Neural progenitor cell (in vitro differentiated cells): ENCODE data around the gene GALNT2. TPM values are rescaled to one million over a fixed set of nuclear protein-coding genes. Genes with fewer than 3 reads are reported as not detected.
A peak's percentile ranks its signal among the peaks of the same experiment; 100 is the strongest.

Source experiments
- DNase-seq: peaks from one replicate; pipeline ENCODE4 v3.0.0-alpha.2; 2016; ENCODE audit warnings: low spot score
- H2AFZ ChIP-seq: fragments of 200-600 bp; sonication (generic); replicated peaks from 2 replicates; pipeline ENCODE4 v1.6.1; 2016; ENCODE audit warnings: antibody characterized with exemption
- H3F3A ChIP-seq: fragments of 200-600 bp; sonication (generic); 2 replicates; pipeline ENCODE4 v1.6.1; 2016; ENCODE audit warnings: antibody characterized with exemption, low read depth
- H3K27ac ChIP-seq: fragments of 200-600 bp; sonication (generic); 2 replicates; pipeline ENCODE4 v1.5.1; 2016; ENCODE audit warnings: mild to moderate bottlenecking
- H3K27me3 ChIP-seq: fragments of 200-600 bp; sonication (generic); 2 replicates; pipeline ENCODE4 v1.6.1; 2016; ENCODE audit warnings: mild to moderate bottlenecking, moderate library complexity
- H3K36me3 ChIP-seq: fragments of 200-600 bp; sonication (generic); 2 replicates; pipeline ENCODE4 v1.5.1; 2016
- H3K4me1 ChIP-seq: fragments of 200-600 bp; sonication (generic); 2 replicates; pipeline ENCODE4 v1.6.1; 2016; ENCODE audit warnings: mixed run types
- H3K4me2 ChIP-seq: fragments of 200-600 bp; sonication (generic); 2 replicates; pipeline ENCODE4 v1.6.1; 2016
- H3K4me3 ChIP-seq: fragments of 200-600 bp; sonication (generic); 2 replicates; pipeline ENCODE4 v1.5.1; 2016
- H3K79me2 ChIP-seq: fragments of 200-600 bp; sonication (generic); 2 replicates; pipeline ENCODE4 v1.6.1; 2016; ENCODE audit warnings: low read depth
- H3K9ac ChIP-seq: fragments of 200-600 bp; sonication (generic); 2 replicates; pipeline ENCODE4 v1.6.1; 2016
- H3K9me3 ChIP-seq: fragments of 200-600 bp; sonication (generic); 2 replicates; pipeline ENCODE4 v1.5.1; 2016; ENCODE audit warnings: low read depth
- H4K20me1 ChIP-seq: fragments of 200-600 bp; sonication (generic); 2 replicates; pipeline ENCODE4 v1.6.1; 2016; ENCODE audit warnings: low read depth
- H3K27ac Mint-ChIP-seq: 3 replicates; pipeline ENCODE4 v1.8.0; 2021; ENCODE audit warnings: mixed read lengths
- H3K27me3 Mint-ChIP-seq: 2 replicates; pipeline ENCODE4 v1.8.0; 2022; ENCODE audit warnings: low read depth, mild to moderate bottlenecking, inconsistent platforms, moderate library complexity, mixed read lengths; ENCODE audit not compliant: insufficient read depth
- H3K36me3 Mint-ChIP-seq: 3 replicates; pipeline ENCODE4 v1.8.0; 2021; ENCODE audit warnings: mixed read lengths
- H3K4me1 Mint-ChIP-seq: 3 replicates; pipeline ENCODE4 v1.8.0; 2021; ENCODE audit warnings: mixed read lengths
- H3K4me3 Mint-ChIP-seq: 3 replicates; pipeline ENCODE4 v1.8.0; 2021; ENCODE audit warnings: mild to moderate bottlenecking, moderate library complexity, mixed read lengths
- H3K9me3 Mint-ChIP-seq: 3 replicates; pipeline ENCODE4 v1.8.0; 2020; ENCODE audit warnings: mixed read lengths
- CTCF ChIP-seq: fragments of 200-600 bp; sonication (generic); IDR thresholded peaks from 2 replicates; pipeline ENCODE4 v1.5.1; 2017; ENCODE audit warnings: antibody characterized with exemption, mild to moderate bottlenecking
- EZH2 ChIP-seq: fragments of 200-600 bp; sonication (generic); IDR thresholded peaks from 2 replicates; pipeline ENCODE4 v1.6.1; 2017; ENCODE audit warnings: antibody characterized with exemption, mild to moderate bottlenecking, moderate library complexity
- EZH2phosphoT487 ChIP-seq: fragments of 200-600 bp; sonication (generic); IDR thresholded peaks from 2 replicates; pipeline ENCODE4 v1.6.1; 2017; ENCODE audit warnings: antibody characterized with exemption
- total RNA-seq: library from RNA; depleted of rRNA; stranded (reverse); fragments of >200 nt; gene quantifications from 2 replicates; pipeline ENCODE4 v1.2.3, GENCODE V29; 2015; ENCODE audit warnings: low replicate concordance

Gene GALNT2
- total RNA-seq, 1 donor from 2014 or later = 37.6 TPM

- peak overlapping the region; percentile 15 for H3K4me2 ChIP-seq
- peaks cover 9% of the 10 kb centered on the region for H3K4me1 Mint-ChIP-seq
Observed at GRCh38 chr1:230215031-230215430, 148.0 kb downstream of the GALNT2 start.

GRCh38 chr1:230215529-230215928, 148.5 kb downstream of the GALNT2 start:
- H3K27ac ChIP-seq = no peak overlapping the region
- H2AFZ ChIP-seq = no peak overlapping the region
- peaks cover 4% of the 10 kb centered on the region for H3K27me3 Mint-ChIP-seq
- peaks cover 18% of the 10 kb centered on the region for H3K36me3 Mint-ChIP-seq
- H3K4me3 Mint-ChIP-seq = no peak overlapping the region
- no peaks in the 10 kb centered on the region for H4K20me1 ChIP-seq
- peaks cover 9% of the 10 kb centered on the region for H3K4me1 Mint-ChIP-seq
- H3F3A ChIP-seq = peaks cover 5% of the 10 kb centered on the region
- H3K9ac ChIP-seq = no peak overlapping the region
- H3K4me3 ChIP-seq = no peak overlapping the region
- TF ChIP-seq EZH2 = no peak
- TF ChIP-seq CTCF = no peak
- no peak for TF ChIP-seq EZH2phosphoT487
- no peak overlapping the region for H3K27ac Mint-ChIP-seq
- H3K4me2 ChIP-seq = no peak overlapping the region
- peaks cover 3% of the 10 kb centered on the region for H3K9me3 Mint-ChIP-seq
- peaks cover 15% of the 10 kb centered on the region for H3K4me1 ChIP-seq
- H3K27me3 ChIP-seq = no peaks in the 10 kb centered on the region
- no peaks in the 10 kb centered on the region for H3K79me2 ChIP-seq
- no peak for DNase-seq
- H3K36me3 ChIP-seq = no peaks in the 10 kb centered on the region
- H3K9me3 ChIP-seq = no peaks in the 10 kb centered on the region

More at GRCh38 chr1:230215031-230215430, 148.0 kb downstream of the GALNT2 start:
- Histone ChIP-seq H3K79me2 (no peaks in the 10 kb centered on the region), H4K20me1 (no peaks in the 10 kb centered on the region), H3K9me3 (no peaks in the 10 kb centered on the region), H3K27me3 (no peaks in the 10 kb centered on the region), H3K36me3 (no peaks in the 10 kb centered on the region), H3K27ac (no peak overlapping the region), H2AFZ (no peak overlapping the region), H3K4me1 (peaks cover 20% of the 10 kb centered on the region), H3K4me3 (no peak overlapping the region), H3F3A (peaks cover 5% of the 10 kb centered on the region), H3K9ac (no peak overlapping the region)
- TF ChIP-seq EZH2phosphoT487 (no peak), CTCF (peak; percentile 48)
- no peak overlapping the region for H3K4me3 Mint-ChIP-seq
- peaks cover 3% of the 10 kb centered on the region for H3K9me3 Mint-ChIP-seq
- H3K36me3 Mint-ChIP-seq = peaks cover 18% of the 10 kb centered on the region
- DNase-seq = peak; percentile 52
- peaks cover 4% of the 10 kb centered on the region for H3K27me3 Mint-ChIP-seq
- peak overlapping the region; percentile 10 for H3K27ac Mint-ChIP-seq

GRCh38 chr1:230216896-230217295, 149.9 kb downstream of the GALNT2 start:
- Histone ChIP-seq H3K4me3 (no peak overlapping the region), H3F3A (peaks cover 5% of the 10 kb centered on the region), H4K20me1 (no peaks in the 10 kb centered on the region), H3K4me1 (peaks cover 9% of the 10 kb centered on the region), H2AFZ (no peak overlapping the region), H3K4me2 (no peak overlapping the region), H3K27ac (no peak overlapping the region), H3K79me2 (no peaks in the 10 kb centered on the region), H3K9ac (no peak overlapping the region), H3K9me3 (no peaks in the 10 kb centered on the region), H3K36me3 (no peaks in the 10 kb centered on the region), H3K27me3 (no peaks in the 10 kb centered on the region)
- peaks cover 14% of the 10 kb centered on the region for H3K36me3 Mint-ChIP-seq
- no peak for DNase-seq
- H3K27ac Mint-ChIP-seq = no peak overlapping the region
- H3K9me3 Mint-ChIP-seq = peaks cover 3% of the 10 kb centered on the region
- peaks cover 4% of the 10 kb centered on the region for H3K27me3 Mint-ChIP-seq
- peaks cover 7% of the 10 kb centered on the region for H3K4me1 Mint-ChIP-seq
- H3K4me3 Mint-ChIP-seq = no peak overlapping the region
- TF ChIP-seq EZH2phosphoT487 = no peak
- TF ChIP-seq CTCF = no peak
- TF ChIP-seq EZH2 = no peak
